ENCODE results near the gene PARD3.

Gene PARD3

DNA sequence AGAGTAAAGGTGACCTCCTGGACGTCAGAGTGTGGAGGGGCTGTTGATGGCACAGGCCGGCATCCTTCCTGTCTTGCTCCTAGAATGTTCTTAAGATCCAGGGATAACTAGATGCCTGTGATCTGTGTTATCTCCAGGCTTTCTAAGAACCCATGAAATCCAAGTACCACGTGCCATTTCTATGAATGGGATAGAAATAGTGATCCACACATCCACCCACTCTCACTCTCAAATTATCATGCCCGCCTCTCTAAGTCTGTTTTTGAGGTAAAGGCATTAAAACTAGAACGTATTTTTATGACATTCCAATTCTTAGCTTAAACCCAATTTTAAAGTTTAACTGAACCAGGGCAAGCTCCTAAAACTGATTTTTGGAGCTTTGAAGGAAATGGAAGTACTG lies 622.5 kb downstream of the PARD3 start:
- DNase-seq (ENCODE audit: low read depth, low spot score) = no peak
- TF ChIP-seq, protein P1, sequence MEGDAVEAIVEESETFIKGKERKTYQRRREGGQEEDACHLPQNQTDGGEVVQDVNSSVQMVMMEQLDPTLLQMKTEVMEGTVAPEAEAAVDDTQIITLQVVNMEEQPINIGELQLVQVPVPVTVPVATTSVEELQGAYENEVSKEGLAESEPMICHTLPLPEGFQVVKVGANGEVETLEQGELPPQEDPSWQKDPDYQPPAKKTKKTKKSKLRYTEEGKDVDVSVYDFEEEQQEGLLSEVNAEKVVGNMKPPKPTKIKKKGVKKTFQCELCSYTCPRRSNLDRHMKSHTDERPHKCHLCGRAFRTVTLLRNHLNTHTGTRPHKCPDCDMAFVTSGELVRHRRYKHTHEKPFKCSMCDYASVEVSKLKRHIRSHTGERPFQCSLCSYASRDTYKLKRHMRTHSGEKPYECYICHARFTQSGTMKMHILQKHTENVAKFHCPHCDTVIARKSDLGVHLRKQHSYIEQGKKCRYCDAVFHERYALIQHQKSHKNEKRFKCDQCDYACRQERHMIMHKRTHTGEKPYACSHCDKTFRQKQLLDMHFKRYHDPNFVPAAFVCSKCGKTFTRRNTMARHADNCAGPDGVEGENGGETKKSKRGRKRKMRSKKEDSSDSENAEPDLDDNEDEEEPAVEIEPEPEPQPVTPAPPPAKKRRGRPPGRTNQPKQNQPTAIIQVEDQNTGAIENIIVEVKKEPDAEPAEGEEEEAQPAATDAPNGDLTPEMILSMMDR (IDR thresholded peaks at IDR 0.05; ENCODE audit: low read depth, low read length) = no peak
- in situ Hi-C loops (cut with HindIII; ENCODE audit: low sequenced_read_pairs) = no loop called here
- H3K4me3 ChIP-seq (ENCODE audit: low read depth, low read length) = no peak overlapping the region

DNA sequence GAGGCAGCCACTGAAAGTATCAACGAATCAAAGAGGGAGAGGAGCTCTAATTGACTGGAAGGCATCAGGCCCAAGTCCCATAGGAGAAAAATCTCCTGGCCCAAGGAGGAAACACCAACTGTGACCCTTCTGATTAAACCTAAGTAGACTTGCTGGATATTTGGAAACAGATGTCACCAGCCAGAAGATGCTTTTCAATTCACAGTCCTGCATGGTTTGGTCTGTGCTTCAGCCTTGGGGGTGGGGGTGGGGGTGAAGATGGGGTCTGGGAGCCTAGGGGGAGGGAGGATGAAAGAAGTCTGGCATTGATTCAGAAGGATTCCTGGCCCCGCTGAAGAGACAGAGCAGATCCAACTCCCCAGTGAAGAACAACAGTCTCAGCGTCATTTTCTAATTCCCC lies 623.7 kb downstream of the PARD3 start:
- no peak overlapping the region for H3K4me3 ChIP-seq (ENCODE audit: low read depth, low read length)
- TF ChIP-seq, protein P1 (IDR thresholded peaks at IDR 0.05; ENCODE audit: low read depth, low read length) = no peak
- no peak for DNase-seq (ENCODE audit: low read depth, low spot score)
- in situ Hi-C loops (cut with HindIII; ENCODE audit: low sequenced_read_pairs) = no loop called here

DNA sequence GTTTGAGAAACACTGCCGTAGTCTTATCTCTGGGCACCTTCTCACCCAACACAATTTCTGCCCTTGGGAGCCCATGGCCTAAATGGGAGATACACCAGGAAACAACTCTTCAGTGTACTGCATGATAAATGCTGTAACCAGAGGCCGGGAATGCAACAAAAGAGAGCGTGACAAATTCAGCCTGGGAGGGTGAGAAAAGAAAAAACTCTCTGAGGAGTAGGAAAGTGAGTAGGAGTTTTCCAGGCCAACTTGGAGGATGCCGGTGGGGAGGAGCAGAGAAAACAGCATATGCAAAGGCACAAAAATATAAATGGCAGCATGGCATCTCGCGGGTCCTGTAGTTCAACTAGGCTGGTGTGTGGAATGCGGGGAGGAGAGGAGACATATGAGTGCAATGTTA lies 624.5 kb downstream of the PARD3 start:
- DNase-seq (ENCODE audit: low read depth, low spot score) = peak; percentile 32
- TF ChIP-seq, protein P1 (IDR thresholded peaks at IDR 0.05; ENCODE audit: low read depth, low read length) = no peak
- in situ Hi-C loops (cut with HindIII; ENCODE audit: low sequenced_read_pairs) = no loop called here
- no peak overlapping the region for H3K4me3 ChIP-seq (ENCODE audit: low read depth, low read length)

DNA sequence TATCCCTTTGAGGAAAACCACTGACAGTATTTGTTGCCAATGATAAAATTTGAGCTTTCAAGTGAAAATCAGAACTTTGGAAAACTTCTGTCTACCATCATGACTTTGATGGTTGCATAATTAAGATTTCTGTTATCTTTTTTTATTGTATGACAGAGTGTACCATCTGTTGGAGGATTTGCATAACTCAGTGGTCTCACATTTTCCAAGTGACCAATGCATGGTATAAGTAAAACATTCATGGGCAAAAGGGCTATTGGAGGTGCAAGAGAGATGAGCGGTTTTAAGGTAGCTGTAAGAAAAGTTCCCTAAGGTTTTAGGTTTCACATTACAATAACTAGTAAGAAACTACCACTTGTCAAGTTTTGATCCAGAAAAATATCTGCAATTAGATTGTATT lies 625.3 kb downstream of the PARD3 start:
- DNase-seq (ENCODE audit: low read depth, low spot score) = no peak
- no peak overlapping the region for H3K4me3 ChIP-seq (ENCODE audit: low read depth, low read length)
- TF ChIP-seq, protein P1 (IDR thresholded peaks at IDR 0.05; ENCODE audit: low read depth, low read length) = no peak

DNA sequence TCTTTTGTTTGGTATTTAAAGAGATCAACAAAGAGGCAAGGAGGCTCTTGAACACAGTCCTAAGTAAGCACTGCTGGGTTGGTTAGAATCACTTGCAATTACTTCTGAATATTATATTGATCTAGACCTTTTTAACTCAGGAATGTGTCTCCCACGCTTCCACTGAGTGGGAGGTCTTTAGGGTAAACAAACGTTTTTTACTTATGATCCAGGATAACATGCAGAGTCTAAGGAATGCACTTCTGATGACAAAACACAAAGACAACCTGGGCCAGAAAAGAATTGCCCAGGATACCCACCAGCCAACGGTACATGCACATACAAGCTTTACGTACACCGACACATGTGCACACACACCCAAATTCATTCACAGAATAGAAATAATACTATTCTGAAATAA lies 626.9 kb downstream of the PARD3 start:
- H3K4me3 ChIP-seq (ENCODE audit: low read depth, low read length) = no peak overlapping the region
- in situ Hi-C loops (cut with HindIII; ENCODE audit: low sequenced_read_pairs) = no loop called here
- TF ChIP-seq, protein P1 (IDR thresholded peaks at IDR 0.05; ENCODE audit: low read depth, low read length) = no peak
- DNase-seq (ENCODE audit: low read depth, low spot score) = no peak

More for the DNA sequence above, 625.3 kb downstream of the PARD3 start:
- in situ Hi-C loops (cut with HindIII; ENCODE audit: low sequenced_read_pairs) = no loop called here

DNA sequence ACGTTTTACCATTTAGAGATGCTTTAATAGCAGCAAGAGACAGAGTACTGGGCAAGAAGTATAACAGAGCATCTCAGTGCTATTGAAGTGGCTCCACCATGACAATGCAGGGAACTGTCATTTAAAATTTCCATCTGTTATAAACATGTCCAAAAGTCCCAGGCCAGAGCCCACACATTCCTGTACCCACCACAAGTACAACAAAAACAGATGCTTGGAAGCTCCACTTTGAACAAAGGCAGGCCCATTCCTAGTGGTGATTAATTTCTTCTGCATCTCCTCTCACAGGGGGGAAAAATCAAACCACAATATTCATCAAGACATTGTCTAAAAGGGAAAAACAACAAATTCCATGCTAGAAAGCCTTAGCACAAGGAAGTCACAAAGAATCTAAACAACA lies 627.9 kb downstream of the PARD3 start:
- TF ChIP-seq, protein P1 (IDR thresholded peaks at IDR 0.05; ENCODE audit: low read depth, low read length) = no peak
- H3K4me3 ChIP-seq (ENCODE audit: low read depth, low read length) = no peak overlapping the region
- in situ Hi-C loops (cut with HindIII; ENCODE audit: low sequenced_read_pairs) = no loop called here
- peak; percentile 52 for DNase-seq (ENCODE audit: low read depth, low spot score)

DNA sequence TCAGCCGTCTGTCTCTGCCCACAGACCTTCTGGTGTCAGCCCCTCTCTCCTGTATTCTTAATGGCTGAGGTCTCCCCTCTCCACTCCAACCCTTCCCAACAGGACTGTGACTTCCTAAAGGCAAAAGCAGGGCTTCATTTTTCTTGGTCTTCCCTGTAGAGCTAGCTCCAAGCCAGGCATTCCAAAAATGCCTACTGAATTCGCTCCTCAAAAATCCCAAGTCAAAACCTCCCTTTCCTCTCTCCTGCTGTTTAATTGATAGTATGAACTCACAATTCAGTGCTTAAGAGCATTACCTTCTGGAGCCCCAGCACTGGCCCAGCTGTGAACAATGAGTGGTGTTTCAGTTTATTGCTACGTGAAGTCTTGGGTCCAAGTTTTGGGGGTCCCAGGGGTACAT lies 628.4 kb downstream of the PARD3 start:
- H3K4me3 ChIP-seq (ENCODE audit: low read depth, low read length) = no peak overlapping the region
- in situ Hi-C loops (cut with HindIII; ENCODE audit: low sequenced_read_pairs) = no loop called here
- peak; percentile 12 for DNase-seq (ENCODE audit: low read depth, low spot score)
- TF ChIP-seq, protein P1 (IDR thresholded peaks at IDR 0.05; ENCODE audit: low read depth, low read length) = no peak
